Measurements from ENCODE around the gene ERN1.

The ERN1 gene

GRCh38 chr17:64117981-64118979, 11.7 kb downstream of the ERN1 start (continued):
- TF ChIP-seq ZNF362 (tag by site-specific recombination; IDR thresholded peaks at IDR 0.05) (no peak), GLIS2 (tag by site-specific recombination; IDR thresholded peaks at IDR 0.05) (no peak), ZNF768 (tag by site-specific recombination; IDR thresholded peaks at IDR 0.05) (no peak), REPIN1 (tag by site-specific recombination; IDR thresholded peaks at IDR 0.05; ENCODE audit: low read depth) (no peak), ZNF391 (tag by site-specific recombination; IDR thresholded peaks at IDR 0.05; ENCODE audit: borderline replicate concordance, low read depth) (no peak), ZNF707 (tag by site-specific recombination; IDR thresholded peaks at IDR 0.05) (no peak), ZNF133 (tag by site-specific recombination; IDR thresholded peaks at IDR 0.05) (no peak), ZBTB17 (tag by site-specific recombination; IDR thresholded peaks at IDR 0.05) (no peak), ZNF585B (tag by site-specific recombination; IDR thresholded peaks at IDR 0.05) (no peak), ZNF670 (tag by site-specific recombination; IDR thresholded peaks at IDR 0.05; ENCODE audit: low read depth) (no peak), GFI1B (tag by site-specific recombination; IDR thresholded peaks at IDR 0.05) (no peak), ZNF513 (tag by site-specific recombination; IDR thresholded peaks at IDR 0.05) (no peak), TSHZ1 (tag by site-specific recombination; IDR thresholded peaks at IDR 0.05; ENCODE audit: borderline replicate concordance) (no peak), ZNF514 (tag by site-specific recombination; IDR thresholded peaks at IDR 0.05) (no peak), ZNF174 (tag by site-specific recombination; IDR thresholded peaks at IDR 0.05) (no peak), RBAK (tag by site-specific recombination; IDR thresholded peaks at IDR 0.05) (no peak), ZBTB11 (tag by site-specific recombination; conservative IDR thresholded peaks at IDR 0.05; ENCODE audit: low read depth) (peak; percentile 82), ZNF521 (tag by site-specific recombination; IDR thresholded peaks at IDR 0.05) (no peak), ZNF555 (tag by site-specific recombination; conservative IDR thresholded peaks at IDR 0.05) (no peak), ZNF121 (tag by site-specific recombination; IDR thresholded peaks at IDR 0.05) (no peak), ZNF777 (tag by site-specific recombination; IDR thresholded peaks at IDR 0.05; ENCODE audit: borderline replicate concordance) (no peak), ZNF223 (tag by site-specific recombination; IDR thresholded peaks at IDR 0.05) (no peak), PRDM10 (tag by site-specific recombination; IDR thresholded peaks at IDR 0.05) (peak; percentile 58), ZNF23 (tag by site-specific recombination; IDR thresholded peaks at IDR 0.05; ENCODE audit: borderline replicate concordance) (no peak), KLF1 (tag by site-specific recombination; IDR thresholded peaks at IDR 0.05) (peak; percentile 32; the same call in 1 of the 2 replicates)

Data from HEK293 (cell line).